HG03354 (cell line): Measurements from ENCODE around the gene DEGS2.
A peak's percentile ranks its signal among the peaks of the same experiment; 100 is the strongest.
"Not testable (repeated sequence)": the region's sequence is repeated elsewhere in the genome, so short reads cannot be mapped to it uniquely, and the experiment has no call there.

Source experiments
- ATAC-seq: cut with Tn5 transposase; IDR thresholded peaks from one replicate; pipeline ENCODE4 v1.9.1; 2021; ENCODE audit warnings: mild to moderate bottlenecking; ENCODE audit not compliant: unreplicated experiment, poor library complexity, severe bottlenecking

DEGS2 gene

DNA sequence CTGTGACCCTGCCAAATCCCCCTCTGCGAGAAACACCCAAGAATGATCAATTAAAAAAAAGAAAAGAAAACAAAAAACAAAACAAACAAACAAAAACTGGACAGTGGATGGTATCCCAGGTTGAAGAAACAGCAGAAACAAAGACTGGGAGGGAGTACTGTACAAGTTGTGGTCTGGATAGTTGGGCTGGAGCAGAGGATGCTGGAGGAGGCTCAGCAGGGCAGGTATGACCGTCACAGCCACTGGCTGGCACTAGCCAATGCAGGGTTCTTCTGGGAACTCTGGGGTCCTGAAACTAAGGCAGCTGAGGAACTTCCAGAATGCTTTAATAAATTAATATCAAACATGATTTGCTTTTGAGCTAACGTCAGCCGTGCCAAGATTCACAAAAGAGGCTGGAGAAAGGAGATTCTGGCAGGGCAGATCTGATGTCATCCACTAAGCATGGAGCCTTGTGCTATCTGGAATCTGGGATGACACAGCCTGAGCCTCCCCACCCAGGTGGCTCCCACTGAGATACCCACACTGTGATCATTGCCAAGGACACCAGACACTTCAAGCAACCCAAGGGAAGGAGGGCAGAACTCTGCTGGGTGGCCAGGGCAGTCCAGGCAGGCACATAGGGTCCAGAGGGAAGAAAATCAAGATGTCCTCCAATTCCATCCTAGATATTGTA, 22.6 kb upstream of the DEGS2 start:
- ATAC-seq: not testable (repeated sequence)

DNA sequence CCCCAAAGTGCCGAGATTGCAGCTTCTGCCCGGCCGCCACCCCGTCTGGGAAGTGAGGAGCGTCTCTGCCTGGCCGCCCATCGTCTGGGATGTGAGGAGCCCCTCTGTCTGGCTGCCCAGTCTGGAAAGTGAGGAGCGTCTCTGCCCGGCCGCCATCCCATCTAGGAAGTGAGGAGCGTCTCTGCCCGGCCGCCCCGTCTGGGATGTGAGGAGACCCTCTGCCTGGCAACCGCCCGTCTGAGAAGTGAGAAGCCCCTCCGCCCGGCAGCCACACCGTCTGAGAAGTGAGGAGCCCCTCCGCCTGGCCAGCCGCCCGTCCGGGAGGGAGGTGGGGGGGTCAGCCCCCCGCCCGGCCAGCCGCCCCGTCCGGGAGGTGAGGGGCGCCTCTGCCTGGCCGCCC, 21.2 kb upstream of the DEGS2 start:
- ATAC-seq: not testable (repeated sequence)

DNA sequence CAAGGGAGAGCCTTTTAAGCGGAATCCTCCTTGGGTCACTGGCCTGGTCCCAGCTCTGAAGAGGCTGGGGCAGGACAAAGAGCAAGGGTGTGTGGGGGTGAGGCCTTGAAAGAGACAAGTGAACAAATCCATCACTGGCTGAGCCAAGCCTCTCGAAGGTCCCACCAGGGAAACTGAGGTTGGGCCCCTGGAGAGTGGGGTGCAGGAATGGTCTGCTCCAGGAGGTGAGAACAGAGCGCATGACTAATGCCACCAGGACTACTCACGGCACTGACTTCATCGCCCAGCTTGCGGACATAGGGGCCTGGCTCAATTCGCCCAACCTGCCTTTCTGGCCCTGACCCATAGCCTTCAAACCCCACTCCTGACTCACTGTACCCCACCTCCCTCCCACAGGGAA, 19.2 kb upstream of the DEGS2 start:
- ATAC-seq: no peak

DNA sequence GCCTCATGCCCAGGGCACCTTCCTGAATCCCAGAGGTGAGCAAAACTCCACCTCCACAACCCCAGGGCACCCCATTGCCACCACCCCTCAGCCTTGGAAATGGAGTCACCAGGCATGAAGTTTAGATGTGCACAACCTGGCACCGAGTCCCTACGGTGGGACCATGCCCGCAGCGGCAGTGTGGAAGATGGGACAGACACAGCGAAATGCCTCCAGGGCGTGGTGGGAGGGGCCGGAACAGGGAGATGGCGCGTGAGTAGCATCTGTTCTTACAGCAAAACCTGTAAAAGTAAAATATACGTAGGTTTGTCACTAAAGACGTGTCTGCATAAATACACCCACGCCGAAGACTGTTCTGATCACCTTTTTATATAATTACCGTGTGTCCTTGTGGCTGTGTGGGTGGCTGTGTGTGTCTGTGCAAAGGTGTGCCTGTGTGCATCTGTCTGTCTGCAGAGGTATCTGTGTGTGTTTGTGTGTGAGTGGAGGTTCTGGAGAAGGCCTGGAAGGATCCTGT, 17.4 kb upstream of the DEGS2 start:
- ATAC-seq: no peak

DNA sequence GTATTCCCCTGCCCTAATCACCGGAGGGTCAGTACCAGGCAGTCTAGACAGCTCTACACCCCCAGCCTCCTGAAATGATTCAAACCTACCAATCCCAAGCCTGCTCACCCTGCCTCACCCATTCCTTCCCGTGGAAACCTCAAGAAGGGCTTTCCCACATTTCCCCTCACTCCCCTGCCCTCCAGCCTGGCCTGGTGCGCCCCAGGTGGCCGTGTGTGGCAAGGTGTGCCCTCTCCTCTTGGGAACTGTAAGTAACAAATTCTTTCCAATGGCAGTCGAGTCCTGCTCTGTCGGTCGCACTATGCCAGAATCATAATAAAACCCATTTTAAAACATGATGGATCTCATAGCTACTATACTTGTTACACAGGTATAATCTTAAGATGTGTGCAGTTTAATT, 13.9 kb upstream of the DEGS2 start:
- ATAC-seq: no peak

DNA sequence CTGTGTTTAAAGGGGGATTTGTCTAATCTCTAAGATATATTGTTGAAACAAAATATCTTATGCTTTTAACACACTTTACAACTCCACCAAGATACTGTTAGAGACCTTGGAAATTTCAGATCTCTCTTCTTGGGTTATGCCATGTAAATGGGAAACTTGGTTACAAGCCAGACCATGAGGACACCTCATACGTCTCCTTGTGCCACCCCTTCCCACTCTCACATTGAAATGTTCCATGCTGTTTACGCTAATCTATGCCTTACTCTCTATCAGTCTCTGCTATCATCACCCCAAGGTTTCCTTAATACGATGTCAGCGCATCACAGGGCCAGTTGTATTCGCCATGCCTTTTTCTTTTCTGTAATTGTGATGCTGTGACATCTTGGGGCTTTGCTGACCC, 13.4 kb upstream of the DEGS2 start:
- no peak for ATAC-seq

DNA sequence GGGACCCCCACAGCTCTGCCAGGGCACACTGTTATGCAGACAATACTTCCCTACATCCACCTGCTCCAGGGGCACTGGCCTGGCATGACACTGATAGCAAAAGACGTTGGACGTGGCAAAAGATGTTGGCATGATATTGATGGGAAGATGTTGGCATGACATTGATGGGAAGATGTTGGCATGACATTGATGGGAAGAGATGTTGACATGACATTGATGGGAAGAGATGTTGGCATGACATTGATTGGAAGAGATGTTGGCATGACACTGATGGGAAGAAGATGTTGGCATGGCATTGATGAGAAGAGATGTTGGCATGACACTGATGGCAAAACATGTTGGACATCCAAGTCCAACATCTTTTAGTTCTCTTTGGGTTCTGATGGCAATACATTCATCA, 11.4 kb upstream of the DEGS2 start:
- ATAC-seq: no peak

- ATAC-seq: no peak
These were observed 9.1 kb upstream of the DEGS2 start for GRCh38 chr14:100168506-100168905.

GRCh38 chr14:100165831-100166440, 6.5 kb upstream of the DEGS2 start:
- peak; percentile 18 for ATAC-seq

GRCh38 chr14:100165376-100165775, 5.9 kb upstream of the DEGS2 start:
- ATAC-seq: no peak

- ATAC-seq: no peak
These were observed 1.1 kb upstream of the DEGS2 start for GRCh38 chr14:100160534-100160916.

DNA sequence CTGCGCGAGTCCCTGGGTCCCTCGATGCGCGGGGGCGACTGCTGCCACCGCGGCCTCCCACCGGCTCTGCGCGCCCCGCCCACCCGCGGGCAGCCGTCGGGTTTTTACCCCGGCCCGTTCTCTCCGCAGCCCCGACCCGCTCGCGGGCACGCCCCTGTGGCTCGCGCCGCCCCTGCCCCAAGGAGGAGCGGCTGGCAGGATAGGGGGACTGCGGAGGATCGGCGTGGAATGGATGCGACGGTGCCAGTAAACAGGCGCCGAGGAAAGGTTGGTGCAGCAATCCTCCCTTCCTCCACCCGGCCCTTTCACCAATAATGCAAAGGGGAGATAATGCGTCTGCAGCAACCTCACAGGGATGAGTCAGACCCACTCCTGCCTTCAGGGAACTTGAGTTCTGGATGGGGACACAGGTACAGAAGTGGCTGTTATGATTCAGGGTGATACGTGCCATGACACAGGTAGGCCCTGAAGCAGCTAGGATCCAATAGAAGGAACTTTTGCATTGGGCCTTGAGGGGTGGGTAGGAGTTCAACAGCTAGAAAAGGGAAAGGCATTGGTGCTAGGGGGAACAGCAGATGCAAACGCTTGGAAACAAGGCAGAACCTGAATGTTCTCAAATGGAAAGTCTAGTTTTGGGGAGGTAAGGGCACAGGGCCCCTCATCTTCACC, 554 bp upstream of the DEGS2 start:
- ATAC-seq: no peak

- no peak for ATAC-seq
These were observed 815 bp downstream of the DEGS2 start for GRCh38 chr14:100158566-100159093.

- ATAC-seq: not testable (repeated sequence)
These were observed 1.8 kb downstream of the DEGS2 start for GRCh38 chr14:100157548-100158232.

DNA sequence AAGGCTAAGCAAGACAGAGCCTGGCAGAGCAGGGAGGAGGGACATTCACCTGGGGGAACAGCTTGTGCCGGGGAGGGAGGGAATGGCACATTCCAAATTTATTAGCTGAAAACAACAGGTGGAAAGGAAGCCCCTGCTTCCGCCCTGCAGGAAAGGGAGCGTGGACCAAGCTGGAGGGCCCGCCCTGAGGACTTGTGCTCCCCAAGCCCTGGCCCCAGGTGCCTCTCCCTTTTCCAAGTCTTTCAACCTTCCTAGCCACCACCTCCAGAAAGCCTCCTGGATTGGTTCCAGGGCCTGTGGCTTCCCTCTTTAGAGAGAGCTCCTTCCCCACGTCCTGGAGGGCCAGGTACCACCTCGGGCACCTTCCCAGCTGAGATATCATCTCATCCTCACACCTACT, 2.7 kb downstream of the DEGS2 start:
- ATAC-seq: no peak

GRCh38 chr14:100155756-100156616, 3.5 kb downstream of the DEGS2 start:
- ATAC-seq: no peak

- no peak for ATAC-seq
These were observed 4.3 kb downstream of the DEGS2 start for GRCh38 chr14:100155049-100155621.

DNA sequence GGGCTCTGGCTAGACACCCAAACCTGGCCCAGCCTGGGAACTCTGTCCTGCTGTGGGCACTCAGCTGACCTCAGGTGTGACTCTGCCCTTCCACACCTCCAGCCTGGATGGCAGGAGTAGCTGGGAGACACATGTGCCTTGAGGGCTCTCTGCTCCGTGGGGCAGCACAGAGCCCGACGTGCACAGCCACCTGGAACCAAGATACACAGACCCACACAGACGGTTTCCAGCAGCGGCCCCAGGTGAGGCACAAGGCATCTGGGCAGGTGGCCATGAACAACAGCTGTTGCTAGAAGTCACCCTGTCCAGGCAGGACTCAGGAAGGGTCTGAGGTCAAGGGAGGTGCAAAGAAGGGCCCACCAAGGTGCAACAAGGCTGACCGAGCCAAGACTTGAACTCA, 5.9 kb downstream of the DEGS2 start:
- ATAC-seq: no peak

GRCh38 chr14:100152091-100152490, 7.4 kb downstream of the DEGS2 start:
- no peak for ATAC-seq
